Stimulated activated naive CD8-positive, alpha-beta T cell treated with anti-CD3 and anti-CD28 coated beads, Interleukin-15, Interleukin-2, amounts not matched to agents 100 ng/mL and 50 ng/mL, for 24 hours (primary cell): ENCODE data around the gene ZNF738.

Experiments
- H3K27ac Mint-ChIP-seq: one replicate; pipeline ENCODE4 v1.8.0; 2021; ENCODE audit warnings: mild to moderate bottlenecking, mixed read lengths
- H3K27me3 Mint-ChIP-seq: one replicate; pipeline ENCODE4 v1.8.0; 2021; ENCODE audit warnings: mixed read lengths
- H3K36me3 Mint-ChIP-seq: one replicate; pipeline ENCODE4 v1.8.0; 2021; ENCODE audit warnings: low read depth, mixed read lengths
- H3K4me1 Mint-ChIP-seq: one replicate; pipeline ENCODE4 v1.8.0; 2021; ENCODE audit warnings: low read depth, mixed read lengths
- H3K4me3 Mint-ChIP-seq: one replicate; pipeline ENCODE4 v1.8.0; 2021; ENCODE audit warnings: mild to moderate bottlenecking, mixed read lengths
- H3K9me3 Mint-ChIP-seq: one replicate; pipeline ENCODE4 v1.8.0; 2021; ENCODE audit warnings: mixed read lengths

ZNF738 gene

GRCh38 chr19:21383980-21384582 is 25.3 kb downstream of the ZNF738 start:
- Mint-ChIP-seq H3K9me3 (peaks cover 49% of the 10 kb centered on the region), H3K27me3 (no peaks in the 10 kb centered on the region), H3K36me3 (peaks cover 63% of the 10 kb centered on the region), H3K4me1 (no peaks in the 10 kb centered on the region), H3K27ac (no peak overlapping the region), H3K4me3 (no peak overlapping the region)

- H3K27ac Mint-ChIP-seq: no peak overlapping the region
- H3K4me1 Mint-ChIP-seq: peaks cover 32% of the 10 kb centered on the region
- H3K9me3 Mint-ChIP-seq: peaks cover 21% of the 10 kb centered on the region
- no peaks in the 10 kb centered on the region for H3K27me3 Mint-ChIP-seq
- H3K36me3 Mint-ChIP-seq: peaks cover 39% of the 10 kb centered on the region
- H3K4me3 Mint-ChIP-seq: no peak overlapping the region
Measured at GRCh38 chr19:21396121-21396520, 37.3 kb downstream of the ZNF738 start.

- Mint-ChIP-seq H3K27me3 (no peaks in the 10 kb centered on the region), H3K4me3 (peak within 1 kb of the TSS; percentile 96), H3K4me1 (peaks cover 36% of the 10 kb centered on the region), H3K9me3 (peaks cover 17% of the 10 kb centered on the region), H3K36me3 (peaks cover 44% of the 10 kb centered on the region), H3K27ac (peak within 1 kb of the TSS; percentile 88)
Measured at GRCh38 chr19:21396893-21397572, 38.2 kb downstream of the ZNF738 start, which contains the start of gene ZNF493. Gene ZNF493 (plus strand): TSS chr19:21397133. CDS start chr19:21397238, 105 bp downstream.

- peaks cover 55% of the 10 kb centered on the region for H3K36me3 Mint-ChIP-seq
- no peaks in the 10 kb centered on the region for H3K27me3 Mint-ChIP-seq
- H3K4me3 Mint-ChIP-seq: no peak overlapping the region
- peaks cover 13% of the 10 kb centered on the region for H3K9me3 Mint-ChIP-seq
- no peak overlapping the region for H3K27ac Mint-ChIP-seq
- peaks cover 47% of the 10 kb centered on the region for H3K4me1 Mint-ChIP-seq
Measured at GRCh38 chr19:21398851-21399250, 40.1 kb downstream of the ZNF738 start.

- H3K4me1 Mint-ChIP-seq: peaks cover 41% of the 10 kb centered on the region
- H3K9me3 Mint-ChIP-seq: peaks cover 16% of the 10 kb centered on the region
- no peak overlapping the region for H3K27ac Mint-ChIP-seq
- peaks cover 81% of the 10 kb centered on the region for H3K36me3 Mint-ChIP-seq
- no peaks in the 10 kb centered on the region for H3K27me3 Mint-ChIP-seq
- no peak overlapping the region for H3K4me3 Mint-ChIP-seq
Measured at GRCh38 chr19:21402303-21402985, 43.6 kb downstream of the ZNF738 start.

GRCh38 chr19:21410166-21410565 is 51.4 kb downstream of the ZNF738 start:
- Mint-ChIP-seq H3K36me3 (peaks cover 94% of the 10 kb centered on the region), H3K4me1 (no peaks in the 10 kb centered on the region), H3K27me3 (no peaks in the 10 kb centered on the region), H3K27ac (no peak overlapping the region), H3K4me3 (no peak overlapping the region), H3K9me3 (peaks cover 38% of the 10 kb centered on the region)

- Mint-ChIP-seq H3K36me3 (peaks cover 81% of the 10 kb centered on the region), H3K9me3 (peaks cover 57% of the 10 kb centered on the region), H3K27me3 (no peaks in the 10 kb centered on the region), H3K27ac (no peak overlapping the region), H3K4me3 (no peak overlapping the region), H3K4me1 (no peaks in the 10 kb centered on the region)
Measured at GRCh38 chr19:21422244-21422643, 63.4 kb downstream of the ZNF738 start.

GRCh38 chr19:21423057-21424041 is 64.5 kb downstream of the ZNF738 start:
- Mint-ChIP-seq H3K27ac (no peak overlapping the region), H3K36me3 (peaks cover 70% of the 10 kb centered on the region), H3K9me3 (peaks cover 49% of the 10 kb centered on the region), H3K4me3 (no peak overlapping the region), H3K27me3 (no peaks in the 10 kb centered on the region), H3K4me1 (no peaks in the 10 kb centered on the region)
